Measurements from ENCODE around the gene DGKI.

The DGKI gene

GRCh38 chr7:137695942-137696341 is 150.8 kb downstream of the DGKI start:
- H3K4me3 ChIP-seq (ENCODE audit: low read depth in 1 of 2, low read length in 1 of 2), result no peak overlapping the region
- H3K4me1 ChIP-seq (ENCODE audit: control insufficient read depth in 1 of 2, insufficient read depth in 1 of 2, low read depth in 1 of 2, low read length in 1 of 2), result no peaks in the 10 kb centered on the region
- no peaks in the 10 kb centered on the region for H3K27me3 ChIP-seq
- H3K27ac ChIP-seq, result no peak overlapping the region
- no peaks in the 10 kb centered on the region for H3K36me3 ChIP-seq
- no peaks in the 10 kb centered on the region for H3K9me3 ChIP-seq
- TF ChIP-seq CTCF (IDR thresholded peaks at IDR 0.05), result no peak

- H3K27ac ChIP-seq, result no peak overlapping the region
- H3K4me3 ChIP-seq (ENCODE audit: low read depth in 1 of 2, low read length in 1 of 2), result no peak overlapping the region
- H3K36me3 ChIP-seq, result no peaks in the 10 kb centered on the region
- H3K4me1 ChIP-seq (ENCODE audit: control insufficient read depth in 1 of 2, insufficient read depth in 1 of 2, low read depth in 1 of 2, low read length in 1 of 2), result no peaks in the 10 kb centered on the region
- no peak for TF ChIP-seq CTCF (IDR thresholded peaks at IDR 0.05)
- H3K27me3 ChIP-seq, result no peaks in the 10 kb centered on the region
- H3K9me3 ChIP-seq, result no peaks in the 10 kb centered on the region
Measured at GRCh38 chr7:137695494-137695893, 151.3 kb downstream of the DGKI start.

- Histone ChIP-seq H3K4me1 (ENCODE audit: control insufficient read depth in 1 of 2, insufficient read depth in 1 of 2, low read depth in 1 of 2, low read length in 1 of 2) (no peaks in the 10 kb centered on the region), H3K4me3 (ENCODE audit: low read depth in 1 of 2, low read length in 1 of 2) (no peak overlapping the region)
- TF ChIP-seq CTCF (IDR thresholded peaks at IDR 0.05), result no peak
Measured at GRCh38 chr7:137694405-137694804, 152.4 kb downstream of the DGKI start.

GRCh38 chr7:137692399-137692798 is 154.4 kb downstream of the DGKI start:
- Histone ChIP-seq H3K27me3 (peaks cover 10% of the 10 kb centered on the region), H3K27ac (no peak overlapping the region), H3K4me1 (ENCODE audit: control insufficient read depth in 1 of 2, insufficient read depth in 1 of 2, low read depth in 1 of 2, low read length in 1 of 2) (no peaks in the 10 kb centered on the region), H3K9me3 (no peaks in the 10 kb centered on the region), H3K36me3 (no peaks in the 10 kb centered on the region), H3K4me3 (ENCODE audit: low read depth in 1 of 2, low read length in 1 of 2) (no peak overlapping the region)
- TF ChIP-seq CTCF (IDR thresholded peaks at IDR 0.05), result no peak

More at GRCh38 chr7:137694405-137694804, 152.4 kb downstream of the DGKI start:
- no peaks in the 10 kb centered on the region for H3K27me3 ChIP-seq
- no peaks in the 10 kb centered on the region for H3K36me3 ChIP-seq
- no peak overlapping the region for H3K27ac ChIP-seq
- H3K9me3 ChIP-seq, result no peaks in the 10 kb centered on the region

DNA sequence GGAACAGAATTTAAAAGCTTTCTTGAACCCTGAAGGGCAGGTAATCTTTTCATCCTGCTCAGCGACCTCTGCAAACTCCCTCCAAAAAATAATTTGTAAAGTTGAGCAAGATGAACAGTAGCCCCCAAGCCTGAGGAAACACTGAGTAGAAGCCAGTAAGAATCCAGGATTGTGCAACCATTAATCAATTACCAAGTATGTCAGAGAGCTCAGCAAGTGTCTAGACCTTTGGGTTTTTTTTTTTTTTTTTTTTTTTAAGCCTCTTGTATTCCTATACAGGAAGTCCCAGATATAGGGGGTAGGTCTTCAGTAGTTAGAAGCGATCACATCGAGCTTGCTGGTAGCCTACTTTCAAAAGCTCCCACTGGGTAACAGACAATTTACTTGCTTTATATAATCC is 155.2 kb downstream of the DGKI start:
- H3K4me3 ChIP-seq (ENCODE audit: low read depth in 1 of 2, low read length in 1 of 2), result no peak overlapping the region
- no peaks in the 10 kb centered on the region for H3K4me1 ChIP-seq (ENCODE audit: control insufficient read depth in 1 of 2, insufficient read depth in 1 of 2, low read depth in 1 of 2, low read length in 1 of 2)
- no peaks in the 10 kb centered on the region for H3K36me3 ChIP-seq
- peaks cover 10% of the 10 kb centered on the region for H3K27me3 ChIP-seq
- TF ChIP-seq CTCF (IDR thresholded peaks at IDR 0.05), result no peak
- H3K9me3 ChIP-seq, result no peaks in the 10 kb centered on the region
- H3K27ac ChIP-seq, result no peak overlapping the region

DNA sequence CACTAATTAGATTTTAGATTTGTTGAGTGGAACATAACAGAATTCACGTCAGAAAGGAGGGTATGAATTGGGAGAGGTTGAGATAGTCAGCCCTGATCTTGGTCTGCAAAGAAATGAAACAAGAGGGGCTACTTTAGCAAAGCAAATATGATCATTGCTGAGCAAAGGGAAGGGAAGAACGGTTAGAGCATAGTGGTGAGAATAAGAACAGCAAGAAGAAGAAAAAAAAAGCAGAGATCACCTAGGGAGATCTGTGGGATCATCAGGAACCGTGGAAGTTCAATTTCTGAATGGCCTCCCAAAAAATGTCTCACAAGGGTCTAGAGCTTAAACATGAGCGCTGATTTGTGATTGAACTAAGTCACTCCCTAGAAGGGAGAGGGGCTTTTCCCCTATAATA is 156.1 kb downstream of the DGKI start:
- no peaks in the 10 kb centered on the region for H3K36me3 ChIP-seq
- no peak for TF ChIP-seq CTCF (IDR thresholded peaks at IDR 0.05)
- peaks cover 10% of the 10 kb centered on the region for H3K27me3 ChIP-seq
- no peaks in the 10 kb centered on the region for H3K4me1 ChIP-seq (ENCODE audit: control insufficient read depth in 1 of 2, insufficient read depth in 1 of 2, low read depth in 1 of 2, low read length in 1 of 2)
- H3K4me3 ChIP-seq (ENCODE audit: low read depth in 1 of 2, low read length in 1 of 2), result no peak overlapping the region
- H3K9me3 ChIP-seq, result no peaks in the 10 kb centered on the region
- no peak overlapping the region for H3K27ac ChIP-seq
